ENCODE results near the gene TBC1D5.
"Not testable (repeated sequence)": the region's sequence is repeated elsewhere in the genome, so short reads cannot be mapped to it uniquely, and the experiment has no call there.

DNA sequence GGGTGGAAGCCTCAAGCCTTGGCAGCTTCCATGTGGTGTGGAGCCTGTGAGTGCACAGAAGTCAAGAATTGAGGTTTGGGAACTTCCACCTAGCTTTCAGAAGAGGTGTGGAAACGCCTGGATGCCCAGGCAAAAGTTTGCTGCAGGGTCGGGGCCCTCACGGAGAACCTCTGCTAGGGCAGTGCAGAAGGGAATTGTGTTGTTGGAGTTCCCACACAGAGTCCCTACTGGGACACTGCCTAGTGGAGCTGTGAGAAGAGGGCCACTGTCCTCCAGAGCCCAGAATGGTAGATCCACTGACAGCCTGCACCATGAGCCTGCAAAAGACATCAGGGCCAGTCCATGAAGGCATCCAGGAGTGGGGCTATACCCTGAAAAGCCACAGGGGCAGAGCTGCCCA, 613.8 kb downstream of the TBC1D5 start:
- not testable (repeated sequence) for TF ChIP-seq CTCF, POLR2A (IDR thresholded peaks at IDR 0.05)
